ENCODE measurements around the gene GGTLC3.
"Not testable (repeated sequence)": the region's sequence is repeated elsewhere in the genome, so short reads cannot be mapped to it uniquely, and the experiment has no call there.

The GGTLC3 gene

GRCh38 chr22:18543400-18543799 lies 25.4 kb upstream of the GGTLC3 start:
- not testable (repeated sequence) for H3K4me2 ChIP-seq; H3K9ac ChIP-seq; H2AFZ ChIP-seq (ENCODE audit: low read depth); H3K36me3 ChIP-seq (ENCODE audit: insufficient read depth); H3K27me3 ChIP-seq (ENCODE audit: insufficient read depth, low read depth); H3K79me2 ChIP-seq (ENCODE audit: insufficient read depth, low read depth); H3K27ac ChIP-seq; H3K4me3 ChIP-seq (IDR thresholded peaks at IDR 0.05; ENCODE audit: insufficient read depth, low read depth, low read length); H4K20me1 ChIP-seq (ENCODE audit: insufficient read depth); H3K4me1 ChIP-seq (ENCODE audit: low read depth, poor library complexity, severe bottlenecking)

- H3K36me3 ChIP-seq (ENCODE audit: insufficient read depth); H3K27me3 ChIP-seq (ENCODE audit: insufficient read depth, low read depth); H3K27ac ChIP-seq; H3K4me2 ChIP-seq; H3K4me1 ChIP-seq (ENCODE audit: low read depth, poor library complexity, severe bottlenecking); H3K79me2 ChIP-seq (ENCODE audit: insufficient read depth, low read depth); H3K4me3 ChIP-seq (IDR thresholded peaks at IDR 0.05; ENCODE audit: insufficient read depth, low read depth, low read length); H4K20me1 ChIP-seq (ENCODE audit: insufficient read depth); H3K9ac ChIP-seq; H2AFZ ChIP-seq (ENCODE audit: low read depth): not testable (repeated sequence)
Measured at GRCh38 chr22:18539994-18540393, 22.0 kb upstream of the GGTLC3 start.

- not testable (repeated sequence) for H4K20me1 ChIP-seq (ENCODE audit: insufficient read depth); H3K4me1 ChIP-seq (ENCODE audit: low read depth, poor library complexity, severe bottlenecking); H3K36me3 ChIP-seq (ENCODE audit: insufficient read depth); H3K4me3 ChIP-seq (IDR thresholded peaks at IDR 0.05; ENCODE audit: insufficient read depth, low read depth, low read length); H3K4me2 ChIP-seq; H3K79me2 ChIP-seq (ENCODE audit: insufficient read depth, low read depth); H2AFZ ChIP-seq (ENCODE audit: low read depth); H3K27me3 ChIP-seq (ENCODE audit: insufficient read depth, low read depth); H3K27ac ChIP-seq; H3K9ac ChIP-seq
Measured at GRCh38 chr22:18534315-18534714, 16.4 kb upstream of the GGTLC3 start.

- H3K36me3 ChIP-seq (ENCODE audit: insufficient read depth); H2AFZ ChIP-seq (ENCODE audit: low read depth); H3K27ac ChIP-seq; H3K4me1 ChIP-seq (ENCODE audit: low read depth, poor library complexity, severe bottlenecking); H3K27me3 ChIP-seq (ENCODE audit: insufficient read depth, low read depth); H3K4me3 ChIP-seq (IDR thresholded peaks at IDR 0.05; ENCODE audit: insufficient read depth, low read depth, low read length); H4K20me1 ChIP-seq (ENCODE audit: insufficient read depth); H3K79me2 ChIP-seq (ENCODE audit: insufficient read depth, low read depth); H3K4me2 ChIP-seq; H3K9ac ChIP-seq: not testable (repeated sequence)
Measured at GRCh38 chr22:18533633-18534032, 15.7 kb upstream of the GGTLC3 start.

- not testable (repeated sequence) for H3K4me1 ChIP-seq (ENCODE audit: low read depth, poor library complexity, severe bottlenecking); H3K36me3 ChIP-seq (ENCODE audit: insufficient read depth); H4K20me1 ChIP-seq (ENCODE audit: insufficient read depth); H3K27me3 ChIP-seq (ENCODE audit: insufficient read depth, low read depth); H3K4me2 ChIP-seq; H2AFZ ChIP-seq (ENCODE audit: low read depth); H3K4me3 ChIP-seq (IDR thresholded peaks at IDR 0.05; ENCODE audit: insufficient read depth, low read depth, low read length); H3K79me2 ChIP-seq (ENCODE audit: insufficient read depth, low read depth); H3K9ac ChIP-seq; H3K27ac ChIP-seq
Measured at GRCh38 chr22:18529416-18530145, 11.6 kb upstream of the GGTLC3 start.

GRCh38 chr22:18528597-18529415 lies 10.8 kb upstream of the GGTLC3 start:
- H3K36me3 ChIP-seq (ENCODE audit: insufficient read depth); H3K4me1 ChIP-seq (ENCODE audit: low read depth, poor library complexity, severe bottlenecking); H3K27me3 ChIP-seq (ENCODE audit: insufficient read depth, low read depth); H3K4me2 ChIP-seq; H3K79me2 ChIP-seq (ENCODE audit: insufficient read depth, low read depth); H3K4me3 ChIP-seq (IDR thresholded peaks at IDR 0.05; ENCODE audit: insufficient read depth, low read depth, low read length); H3K27ac ChIP-seq; H2AFZ ChIP-seq (ENCODE audit: low read depth); H3K9ac ChIP-seq; H4K20me1 ChIP-seq (ENCODE audit: insufficient read depth): not testable (repeated sequence)

GRCh38 chr22:18527752-18528596 lies 10.0 kb upstream of the GGTLC3 start, which contains the start of gene TMEM191B:
TSS of gene TMEM191B (plus strand) at chr22:18527802. CDS start at chr22:18527981, 179 bp downstream.
- not testable (repeated sequence) for H3K4me2 ChIP-seq; H3K36me3 ChIP-seq (ENCODE audit: insufficient read depth); H3K4me3 ChIP-seq (IDR thresholded peaks at IDR 0.05; ENCODE audit: insufficient read depth, low read depth, low read length); H3K9ac ChIP-seq; H3K27ac ChIP-seq; H4K20me1 ChIP-seq (ENCODE audit: insufficient read depth); H3K27me3 ChIP-seq (ENCODE audit: insufficient read depth, low read depth); H3K79me2 ChIP-seq (ENCODE audit: insufficient read depth, low read depth); H3K4me1 ChIP-seq (ENCODE audit: low read depth, poor library complexity, severe bottlenecking); H2AFZ ChIP-seq (ENCODE audit: low read depth)

- H3K36me3 ChIP-seq (ENCODE audit: insufficient read depth); H3K27ac ChIP-seq; H3K79me2 ChIP-seq (ENCODE audit: insufficient read depth, low read depth); H2AFZ ChIP-seq (ENCODE audit: low read depth); H3K27me3 ChIP-seq (ENCODE audit: insufficient read depth, low read depth); H3K4me1 ChIP-seq (ENCODE audit: low read depth, poor library complexity, severe bottlenecking); H3K4me2 ChIP-seq; H3K9ac ChIP-seq; H4K20me1 ChIP-seq (ENCODE audit: insufficient read depth); H3K4me3 ChIP-seq (IDR thresholded peaks at IDR 0.05; ENCODE audit: insufficient read depth, low read depth, low read length): not testable (repeated sequence)
Measured at GRCh38 chr22:18523328-18523727, 5.4 kb upstream of the GGTLC3 start.

GRCh38 chr22:18522762-18523161 lies 4.8 kb upstream of the GGTLC3 start:
- H3K27ac ChIP-seq; H3K4me1 ChIP-seq (ENCODE audit: low read depth, poor library complexity, severe bottlenecking); H3K9ac ChIP-seq; H3K4me3 ChIP-seq (IDR thresholded peaks at IDR 0.05; ENCODE audit: insufficient read depth, low read depth, low read length); H4K20me1 ChIP-seq (ENCODE audit: insufficient read depth); H3K36me3 ChIP-seq (ENCODE audit: insufficient read depth); H3K27me3 ChIP-seq (ENCODE audit: insufficient read depth, low read depth); H3K4me2 ChIP-seq; H2AFZ ChIP-seq (ENCODE audit: low read depth); H3K79me2 ChIP-seq (ENCODE audit: insufficient read depth, low read depth): not testable (repeated sequence)

- H3K36me3 ChIP-seq (ENCODE audit: insufficient read depth); H3K9ac ChIP-seq; H3K4me3 ChIP-seq (IDR thresholded peaks at IDR 0.05; ENCODE audit: insufficient read depth, low read depth, low read length); H3K27ac ChIP-seq; H2AFZ ChIP-seq (ENCODE audit: low read depth); H3K79me2 ChIP-seq (ENCODE audit: insufficient read depth, low read depth); H3K4me2 ChIP-seq; H4K20me1 ChIP-seq (ENCODE audit: insufficient read depth); H3K27me3 ChIP-seq (ENCODE audit: insufficient read depth, low read depth); H3K4me1 ChIP-seq (ENCODE audit: low read depth, poor library complexity, severe bottlenecking): not testable (repeated sequence)
Measured at GRCh38 chr22:18513454-18513853, 4.5 kb downstream of the GGTLC3 start.
